Sigmoid colon (tissue), 7 donors: ENCODE data around the gene ANKRD27. TPM values are rescaled to one million over a fixed set of nuclear protein-coding genes. Genes with fewer than 3 reads are reported as not detected.

Experiments used
- DNase-seq: peaks from one replicate; pipeline ENCODE4 v3.0.0-alpha.2; 2019
- H3K27ac ChIP-seq, 4 donors: fragments of 200-600 bp; sonication (generic); one replicate each; pipeline ENCODE4 v1.5.1; 2016 to 2019; ENCODE audit warnings: mild to moderate bottlenecking in 1 of 4
- H3K27me3 ChIP-seq, 3 donors: fragments of 200-600 bp; sonication (generic); one replicate each; pipeline ENCODE4 v1.5.1; 2019; ENCODE audit warnings: mild to moderate bottlenecking in 1 of 3
- H3K36me3 ChIP-seq, 4 donors: fragments of 200-600 bp; sonication (generic); one replicate each; pipeline ENCODE4 v1.5.1; 2016 to 2019
- H3K4me1 ChIP-seq, 4 donors: fragments of 200-600 bp; sonication (generic); one replicate each; pipeline ENCODE4 v1.5.1; 2017 to 2019
- H3K4me3 ChIP-seq, 4 donors: fragments of 200-600 bp; sonication (generic); one replicate each; pipeline ENCODE4 v1.5.1; 2017 to 2019; ENCODE audit warnings: mild to moderate bottlenecking in 2 of 4, moderate library complexity in 1 of 4
- H3K9me3 ChIP-seq, 4 donors: fragments of 200-600 bp in 3 of 4; sonication (generic) in 3 of 4; one replicate each; pipeline versions ENCODE4 v1.5.1 to v1.6.1; 2013 to 2019
- CTCF ChIP-seq, 4 experiments: fragments of 450-650 bp in 3 of 4; fragments of 200-600 bp in 1 of 4; IDR thresholded peaks; one replicate each; pipeline ENCODE4 v1.5.1; 2016 to 2019; ENCODE audit warnings: antibody characterized with exemption in 4 of 4, mild to moderate bottlenecking in 3 of 4, moderate library complexity in 2 of 4
- EP300 ChIP-seq, 4 donors: sonication (generic); formaldehyde crosslinking; IDR thresholded peaks; one replicate each; pipeline ENCODE4 v1.6.1; 2017; ENCODE audit warnings: antibody characterized with exemption in 4 of 4
- POLR2A ChIP-seq, 2 donors: fragments of 450-650 bp; IDR thresholded peaks; one replicate each; pipeline ENCODE4 v1.6.1; 2016; ENCODE audit warnings: antibody characterized with exemption in 2 of 2, mild to moderate bottlenecking in 2 of 2, moderate library complexity in 2 of 2
- POLR2AphosphoS5 ChIP-seq, 4 donors: sonication (generic); formaldehyde crosslinking; IDR thresholded peaks; one replicate each; pipeline ENCODE4 v1.6.1; 2017; ENCODE audit warnings: antibody characterized with exemption in 4 of 4
- WGBS, 2 donors: extraction: QIAGEN DNeasy Blood & Tissue Kit; methylation state at CpG; one replicate each; pipeline ENCODE4 v1.1.7; 2013; 5-methylcytosine and 5-hydroxymethylcytosine counted together
- intact Hi-C: fragments of 100-400 bp; cut with DNase I; formaldehyde crosslinking; loops from one replicate; pipeline ENCODE4 v1.15.1; 2023
- polyA plus RNA-seq, 3 donors: library from polyadenylated mRNA; stranded (reverse); fragments of 200-250 nt; gene quantifications; one replicate each; pipeline ENCODE4 v1.2.3, GENCODE V29; 2013
- total RNA-seq, 4 donors: library from RNA; depleted of rRNA; stranded (reverse); fragments of >200 nt; gene quantifications; one replicate each; pipeline ENCODE4 v1.1.0, GENCODE V29; 2016
- donor health status: healthy with polysubstance abuse.
- donor health status: Bipolar disorder and iron deficiency.
- donor health status: healthy.

ANKRD27 gene
- total and polyA plus RNA-seq, 7 donors: 13.8 to 48.5 (median 34.1) TPM

GRCh38 chr19:32673573-32673972 lies 1.4 kb downstream of the ANKRD27 start:
- peaks cover 0 to 23% (median 12%) of the 10 kb centered on the region in 3 donors for H3K27me3 ChIP-seq
- 85 to 92% methylated on average over 10 of the region's 10 CpGs for WGBS, 2 donors
- no peak overlapping the region for H3K27ac ChIP-seq
- H3K36me3 ChIP-seq: no peaks in the 10 kb centered on the region
- no peaks in the 10 kb centered on the region for H3K9me3 ChIP-seq
- TF ChIP-seq POLR2AphosphoS5 (IDR thresholded peaks at IDR 0.05) (no peak), POLR2A (IDR thresholded peaks at IDR 0.05) (no peak), CTCF (IDR thresholded peaks at IDR 0.05) (no peak), EP300 (IDR thresholded peaks at IDR 0.05) (no peak)
- intact Hi-C loops: loop anchor here (10.0 kb wide), 1 partner anchor 501 kb away; no protein-coding TSS in a partner anchor
- peak overlapping the region in 2 of 4 donors; percentile 89 to 99 for H3K4me3 ChIP-seq
- no peak for DNase-seq
- peaks cover 0 to 44% (median 37%) of the 10 kb centered on the region in 4 donors for H3K4me1 ChIP-seq

- Histone ChIP-seq H3K9me3 (no peaks in the 10 kb centered on the region), H3K36me3 (no peaks in the 10 kb centered on the region), H3K27me3 (peaks cover 0 to 23% (median 12%) of the 10 kb centered on the region in 3 donors), H3K4me3 (no peak overlapping the region), H3K27ac (no peak overlapping the region), H3K4me1 (peaks cover 0 to 44% (median 37%) of the 10 kb centered on the region in 4 donors)
- intact Hi-C loops: loop anchor here (10.0 kb wide), 1 partner anchor 502 kb away; no protein-coding TSS in a partner anchor
- 82 to 90% methylated on average over 3 of the region's 3 CpGs for WGBS, 2 donors
- TF ChIP-seq EP300 (IDR thresholded peaks at IDR 0.05) (no peak), POLR2AphosphoS5 (IDR thresholded peaks at IDR 0.05) (no peak), CTCF (IDR thresholded peaks at IDR 0.05) (no peak), POLR2A (IDR thresholded peaks at IDR 0.05) (no peak)
- no peak for DNase-seq
These were observed 2.1 kb downstream of the ANKRD27 start for GRCh38 chr19:32672841-32673240.

GRCh38 chr19:32671883-32672593 lies 2.9 kb downstream of the ANKRD27 start:
- TF ChIP-seq EP300 (IDR thresholded peaks at IDR 0.05): no peak
- no peak for TF ChIP-seq POLR2A (IDR thresholded peaks at IDR 0.05)
- TF ChIP-seq CTCF (IDR thresholded peaks at IDR 0.05): no peak
- TF ChIP-seq POLR2AphosphoS5 (IDR thresholded peaks at IDR 0.05): no peak
- DNase-seq: no peak
- intact Hi-C loops: loop anchor here (10.0 kb wide), 1 partner anchor 503 kb away; no protein-coding TSS in a partner anchor

GRCh38 chr19:32669310-32669709 lies 5.7 kb downstream of the ANKRD27 start:
- H3K27ac ChIP-seq: no peak overlapping the region
- peaks cover 0 to 35% (median 23%) of the 10 kb centered on the region in 4 donors for H3K4me1 ChIP-seq
- DNase-seq: no peak
- intact Hi-C loops: no loop called here
- no peak overlapping the region for H3K4me3 ChIP-seq
- no peaks in the 10 kb centered on the region for H3K27me3 ChIP-seq
- WGBS, 2 donors: 75 to 83% methylated on average over 3 of the region's 3 CpGs
- H3K9me3 ChIP-seq: no peaks in the 10 kb centered on the region
- H3K36me3 ChIP-seq: peaks cover 0 to 5% (median 2%) of the 10 kb centered on the region in 4 donors
- no peak for TF ChIP-seq POLR2AphosphoS5 (IDR thresholded peaks at IDR 0.05)
- TF ChIP-seq POLR2A (IDR thresholded peaks at IDR 0.05): no peak
- no peak for TF ChIP-seq CTCF (IDR thresholded peaks at IDR 0.05)
- TF ChIP-seq EP300 (IDR thresholded peaks at IDR 0.05): no peak

More at GRCh38 chr19:32671883-32672593, 2.9 kb downstream of the ANKRD27 start:
- Histone ChIP-seq H3K27ac (no peak overlapping the region), H3K27me3 (peaks cover 0 to 15% (median 12%) of the 10 kb centered on the region in 3 donors), H3K4me1 (peaks cover 0 to 44% (median 37%) of the 10 kb centered on the region in 4 donors), H3K36me3 (peaks cover 0 to 2% (median under 1%) of the 10 kb centered on the region in 4 donors), H3K9me3 (no peaks in the 10 kb centered on the region), H3K4me3 (no peak overlapping the region)
- 71 to 83% methylated on average over 14 of the region's 14 CpGs for WGBS, 2 donors
